ENCODE results near the gene MKNK1.

Gene MKNK1

DNA sequence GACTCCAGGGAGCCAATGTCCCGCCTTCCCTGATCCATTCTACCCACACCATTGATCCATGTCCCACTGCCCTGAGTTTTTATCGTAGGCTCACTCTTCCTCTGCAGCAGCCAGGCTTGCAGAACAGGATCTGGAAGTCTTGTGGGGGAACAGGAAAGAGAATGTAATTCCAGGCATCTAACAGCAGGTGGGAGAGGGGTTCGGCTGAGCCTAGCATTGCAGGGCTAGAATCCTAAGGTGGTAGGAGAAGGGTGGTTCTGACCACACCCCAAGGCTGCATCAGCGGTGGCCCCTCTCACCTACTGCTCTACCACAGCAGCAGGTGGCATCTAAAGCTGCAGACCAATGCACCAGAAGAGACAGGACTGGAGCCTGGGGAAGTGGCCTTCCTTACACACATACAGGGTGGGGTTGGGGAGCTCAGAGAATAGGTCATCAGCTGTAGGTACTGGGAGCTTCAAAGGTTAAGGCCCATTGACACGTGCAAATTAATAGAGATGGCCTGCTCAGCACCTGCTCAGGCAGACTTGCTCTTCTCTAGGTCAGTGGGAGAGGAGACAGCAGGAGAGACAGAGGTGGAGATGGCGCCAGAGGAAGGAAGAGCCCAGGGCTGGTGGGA is 73.2 kb downstream of the MKNK1 start:
- Histone ChIP-seq H3K4me3 (ENCODE audit: low read length) (no peak overlapping the region), H3K9me3 (replicated peaks; ENCODE audit: low read length) (no peaks in the 10 kb centered on the region), H3K27me3 (ENCODE audit: control insufficient read depth, insufficient read depth, low read length) (peaks cover 50% of the 10 kb centered on the region), H3K9ac (ENCODE audit: low read depth, low read length) (no peak overlapping the region), H3K4me2 (ENCODE audit: low read length) (no peak overlapping the region), H3K4me1 (ENCODE audit: control insufficient read depth, insufficient read depth, low read length) (peaks cover 6% of the 10 kb centered on the region), H3K36me3 (ENCODE audit: insufficient read depth, low read length) (no peaks in the 10 kb centered on the region)

DNA sequence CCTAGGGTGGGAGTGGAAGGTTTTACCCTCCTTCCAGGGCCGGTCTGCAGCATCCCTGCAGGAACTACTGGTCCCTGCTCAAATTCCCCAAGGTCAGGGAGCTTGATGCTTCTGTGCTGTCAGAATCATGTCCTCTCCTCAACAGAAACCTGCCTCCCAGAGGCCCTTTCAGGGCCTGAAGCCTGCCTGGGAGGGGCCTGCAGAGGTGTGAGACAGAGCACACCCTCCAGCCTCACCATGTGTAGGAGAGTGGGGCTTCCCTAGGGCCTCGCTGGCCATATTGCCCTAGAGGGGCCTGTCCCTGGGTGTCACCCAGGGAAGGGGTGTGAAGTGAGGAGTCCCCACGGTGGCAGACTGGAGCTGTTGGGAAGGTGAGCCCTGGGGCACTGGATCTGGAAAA is 73.8 kb downstream of the MKNK1 start:
- H3K27me3 ChIP-seq (ENCODE audit: control insufficient read depth, insufficient read depth, low read length): peaks cover 47% of the 10 kb centered on the region
- no peaks in the 10 kb centered on the region for H3K36me3 ChIP-seq (ENCODE audit: insufficient read depth, low read length)
- H3K9me3 ChIP-seq (replicated peaks; ENCODE audit: low read length): no peaks in the 10 kb centered on the region
- no peak overlapping the region for H3K4me3 ChIP-seq (ENCODE audit: low read length)
- H3K4me1 ChIP-seq (ENCODE audit: control insufficient read depth, insufficient read depth, low read length): peaks cover 6% of the 10 kb centered on the region
- H3K9ac ChIP-seq (ENCODE audit: low read depth, low read length): no peak overlapping the region
- no peak overlapping the region for H3K4me2 ChIP-seq (ENCODE audit: low read length)

DNA sequence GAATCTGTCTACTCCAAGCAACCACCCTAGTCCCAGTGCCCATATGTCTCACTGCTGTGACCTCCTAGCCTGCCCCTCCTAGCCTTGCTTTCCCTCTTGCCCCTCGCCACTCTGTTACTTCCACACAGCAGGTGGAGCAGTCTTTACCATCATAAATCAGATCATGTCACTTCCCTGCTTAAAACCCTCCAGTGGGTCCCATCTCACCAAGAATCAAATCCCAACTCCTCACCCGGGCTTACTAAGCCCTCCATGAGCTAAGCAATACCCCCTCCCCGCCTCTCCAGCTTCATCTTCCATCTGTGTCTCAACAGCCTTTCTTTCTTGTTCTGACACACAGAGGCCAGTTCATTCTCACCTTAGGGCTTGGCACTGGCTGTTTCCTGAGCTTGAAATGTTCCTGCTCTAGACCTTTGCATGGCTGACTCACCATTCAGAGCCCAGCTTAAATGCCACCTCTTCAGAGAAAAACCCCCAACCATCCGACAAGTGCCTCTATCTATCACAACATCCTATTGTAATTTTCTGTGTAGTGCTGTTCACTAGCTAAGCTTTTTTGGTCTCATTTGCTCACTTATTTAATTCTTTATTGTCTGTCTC is 74.9 kb downstream of the MKNK1 start:
- Histone ChIP-seq H3K4me2 (ENCODE audit: low read length) (no peak overlapping the region), H3K4me3 (ENCODE audit: low read length) (no peak overlapping the region), H3K27me3 (ENCODE audit: control insufficient read depth, insufficient read depth, low read length) (peaks cover 44% of the 10 kb centered on the region), H3K36me3 (ENCODE audit: insufficient read depth, low read length) (no peaks in the 10 kb centered on the region), H3K4me1 (ENCODE audit: control insufficient read depth, insufficient read depth, low read length) (peaks cover 6% of the 10 kb centered on the region), H3K9ac (ENCODE audit: low read depth, low read length) (no peak overlapping the region), H3K9me3 (replicated peaks; ENCODE audit: low read length) (no peaks in the 10 kb centered on the region)

GRCh38 chr1:46528297-46528955 is 75.6 kb downstream of the MKNK1 start:
- H3K36me3 ChIP-seq (ENCODE audit: insufficient read depth, low read length): no peaks in the 10 kb centered on the region
- no peak overlapping the region for H3K4me3 ChIP-seq (ENCODE audit: low read length)
- H3K4me1 ChIP-seq (ENCODE audit: control insufficient read depth, insufficient read depth, low read length): peaks cover 3% of the 10 kb centered on the region
- H3K9ac ChIP-seq (ENCODE audit: low read depth, low read length): no peak overlapping the region
- H3K9me3 ChIP-seq (replicated peaks; ENCODE audit: low read length): no peaks in the 10 kb centered on the region
- no peak overlapping the region for H3K4me2 ChIP-seq (ENCODE audit: low read length)
- peaks cover 38% of the 10 kb centered on the region for H3K27me3 ChIP-seq (ENCODE audit: control insufficient read depth, insufficient read depth, low read length)

GRCh38 chr1:46527474-46528296 is 76.4 kb downstream of the MKNK1 start:
- H3K9ac ChIP-seq (ENCODE audit: low read depth, low read length): no peak overlapping the region
- no peak overlapping the region for H3K4me3 ChIP-seq (ENCODE audit: low read length)
- H3K4me2 ChIP-seq (ENCODE audit: low read length): no peak overlapping the region
- peaks cover 5% of the 10 kb centered on the region for H3K4me1 ChIP-seq (ENCODE audit: control insufficient read depth, insufficient read depth, low read length)
- H3K36me3 ChIP-seq (ENCODE audit: insufficient read depth, low read length): no peaks in the 10 kb centered on the region
- no peaks in the 10 kb centered on the region for H3K9me3 ChIP-seq (replicated peaks; ENCODE audit: low read length)
- H3K27me3 ChIP-seq (ENCODE audit: control insufficient read depth, insufficient read depth, low read length): peaks cover 38% of the 10 kb centered on the region

GRCh38 chr1:46526691-46527291 is 77.3 kb downstream of the MKNK1 start:
- no peak overlapping the region for H3K4me3 ChIP-seq (ENCODE audit: low read length)
- no peaks in the 10 kb centered on the region for H3K9me3 ChIP-seq (replicated peaks; ENCODE audit: low read length)
- H3K9ac ChIP-seq (ENCODE audit: low read depth, low read length): no peak overlapping the region
- H3K36me3 ChIP-seq (ENCODE audit: insufficient read depth, low read length): no peaks in the 10 kb centered on the region
- H3K27me3 ChIP-seq (ENCODE audit: control insufficient read depth, insufficient read depth, low read length): peaks cover 37% of the 10 kb centered on the region
- H3K4me1 ChIP-seq (ENCODE audit: control insufficient read depth, insufficient read depth, low read length): peaks cover 14% of the 10 kb centered on the region
- no peak overlapping the region for H3K4me2 ChIP-seq (ENCODE audit: low read length)

DNA sequence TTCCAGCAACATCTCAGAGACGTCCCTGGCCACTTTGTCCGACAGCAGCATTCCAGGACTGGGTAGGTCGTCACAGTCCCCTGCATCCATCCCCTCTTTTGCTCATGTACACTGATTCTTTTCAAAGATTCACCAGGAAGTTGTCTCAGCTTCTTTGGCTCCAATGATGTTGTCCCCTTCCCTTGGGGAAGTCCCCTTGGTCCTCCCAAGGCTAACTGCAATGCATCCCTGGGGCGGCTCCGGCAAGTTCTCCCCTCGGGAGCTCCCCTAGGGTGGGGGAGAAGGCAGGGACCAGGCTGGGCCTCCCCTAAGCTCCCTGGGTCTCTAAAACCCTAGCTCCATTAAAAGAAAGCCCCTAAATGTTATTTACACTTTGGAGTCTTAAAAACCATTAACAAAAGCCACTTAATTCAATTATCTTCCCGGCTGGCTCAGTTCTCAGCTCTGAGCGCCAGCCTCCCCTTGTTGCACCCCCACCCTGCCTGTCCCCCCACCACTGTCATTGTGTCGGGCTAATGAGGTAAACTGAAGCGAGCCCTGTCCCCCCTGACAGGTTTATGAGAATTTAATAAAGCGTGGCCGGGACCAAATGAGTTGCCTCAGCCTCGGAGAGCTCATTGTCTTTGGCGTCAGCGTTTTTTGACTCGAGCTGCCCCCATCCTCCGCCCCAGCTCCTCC is 77.9 kb downstream of the MKNK1 start:
- Histone ChIP-seq H3K4me2 (ENCODE audit: low read length) (no peak overlapping the region), H3K27me3 (ENCODE audit: control insufficient read depth, insufficient read depth, low read length) (peaks cover 30% of the 10 kb centered on the region), H3K4me3 (ENCODE audit: low read length) (no peak overlapping the region), H3K9ac (ENCODE audit: low read depth, low read length) (no peak overlapping the region), H3K9me3 (replicated peaks; ENCODE audit: low read length) (no peaks in the 10 kb centered on the region), H3K36me3 (ENCODE audit: insufficient read depth, low read length) (no peaks in the 10 kb centered on the region), H3K4me1 (ENCODE audit: control insufficient read depth, insufficient read depth, low read length) (peaks cover 20% of the 10 kb centered on the region)

GRCh38 chr1:46525253-46525983 is 78.7 kb downstream of the MKNK1 start:
- H3K4me3 ChIP-seq (ENCODE audit: low read length): no peak overlapping the region
- H3K9me3 ChIP-seq (replicated peaks; ENCODE audit: low read length): no peaks in the 10 kb centered on the region
- no peaks in the 10 kb centered on the region for H3K36me3 ChIP-seq (ENCODE audit: insufficient read depth, low read length)
- H3K27me3 ChIP-seq (ENCODE audit: control insufficient read depth, insufficient read depth, low read length): peaks cover 23% of the 10 kb centered on the region
- H3K9ac ChIP-seq (ENCODE audit: low read depth, low read length): no peak overlapping the region
- H3K4me2 ChIP-seq (ENCODE audit: low read length): no peak overlapping the region
- H3K4me1 ChIP-seq (ENCODE audit: control insufficient read depth, insufficient read depth, low read length): peaks cover 25% of the 10 kb centered on the region

DNA sequence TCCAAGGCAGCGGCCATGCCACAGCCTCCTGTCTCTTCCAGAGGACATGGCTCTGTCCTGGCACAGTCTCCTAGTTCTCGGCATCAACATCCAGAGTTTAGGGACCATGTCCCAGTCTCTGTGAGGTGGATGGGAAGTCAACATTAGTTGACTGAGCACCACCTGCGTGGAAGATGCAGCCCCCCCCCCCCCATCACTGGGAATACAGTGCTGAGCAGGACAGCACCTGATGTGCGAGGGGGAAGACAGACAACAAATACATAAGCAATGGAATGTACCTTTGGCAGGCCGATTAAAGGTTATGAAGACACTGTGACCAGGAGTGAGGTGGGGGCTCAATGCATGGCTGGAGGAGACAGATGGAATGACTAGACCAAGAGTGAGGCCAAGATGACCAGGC is 79.2 kb downstream of the MKNK1 start:
- H3K4me3 ChIP-seq (ENCODE audit: low read length): no peak overlapping the region
- no peaks in the 10 kb centered on the region for H3K36me3 ChIP-seq (ENCODE audit: insufficient read depth, low read length)
- H3K4me2 ChIP-seq (ENCODE audit: low read length): no peak overlapping the region
- H3K27me3 ChIP-seq (ENCODE audit: control insufficient read depth, insufficient read depth, low read length): peaks cover 22% of the 10 kb centered on the region
- H3K9me3 ChIP-seq (replicated peaks; ENCODE audit: low read length): no peaks in the 10 kb centered on the region
- H3K4me1 ChIP-seq (ENCODE audit: control insufficient read depth, insufficient read depth, low read length): peaks cover 31% of the 10 kb centered on the region
- no peak overlapping the region for H3K9ac ChIP-seq (ENCODE audit: low read depth, low read length)

- Histone ChIP-seq H3K4me3 (ENCODE audit: low read length) (no peak overlapping the region), H3K9me3 (replicated peaks; ENCODE audit: low read length) (no peaks in the 10 kb centered on the region), H3K36me3 (ENCODE audit: insufficient read depth, low read length) (no peaks in the 10 kb centered on the region), H3K27me3 (ENCODE audit: control insufficient read depth, insufficient read depth, low read length) (peaks cover 13% of the 10 kb centered on the region), H3K9ac (ENCODE audit: low read depth, low read length) (no peak overlapping the region), H3K4me2 (ENCODE audit: low read length) (no peak overlapping the region), H3K4me1 (ENCODE audit: control insufficient read depth, insufficient read depth, low read length) (peaks cover 34% of the 10 kb centered on the region)
These were observed 80.3 kb downstream of the MKNK1 start for GRCh38 chr1:46523496-46524353.
